K562 (cell line): Measurements from ENCODE around the gene HOXC4. TPM values are rescaled to one million over a fixed set of nuclear protein-coding genes. Genes with fewer than 3 reads are reported as not detected.

Experiments used
- ATAC-seq: fragments of 200-7000 bp; cut with Tn5 transposase; 3 replicates; pipeline ENCODE4 v1.9.1; 2020; ENCODE audit warnings: moderate library complexity
- BruUV-seq: library from RNA; stranded (reverse); fragments of 400-500 nt; replicated peaks from 2 replicates; lab custom pipeline; 2021; lab: Mats Ljungman, UMichigan
- CTCF ChIA-PET: fragments of 300-600 bp; formaldehyde crosslinking; extraction: SDS; loops from one replicate; lab custom pipeline; 2021; ENCODE audit warnings: low intra/inter-chr PET ratio; lab: Yijun Ruan, JAX
- POLR2A ChIA-PET: fragments of 300-600, 350-650 bp; sonication (Branson Sonifier 250); formaldehyde crosslinking; extraction: SDS; loops from one replicate; lab custom pipeline; 2021; ENCODE audit warnings: antibody characterized with exemption, inconsistent platforms; lab: Yijun Ruan, JAX
- DNase-seq, 4 experiments: peaks; one replicate each; pipeline versions ENCODE4 v3.0.0 to v3.0.0-alpha.2; 2011 to 2018; ENCODE audit warnings: low spot score in 3 of 4, mixed read lengths in 3 of 4; ENCODE audit errors: extremely low read depth in 1 of 4
- FAIRE-seq: peaks from 2 replicates; lab custom pipeline; 2011; peaks lifted over from hg19 to GRCh38; lab: Jason Lieb, UNC
- H2AFZ ChIP-seq: 2 replicates; pipeline ENCODE4 v1.6.0; 2011; ENCODE audit warnings: low read depth, low read length, control low read depth, inconsistent platforms
- H3K27ac ChIP-seq: fragments of 200-600 bp; 3 replicates; pipeline ENCODE4 v1.8.0; 2011; ENCODE audit warnings: low read depth, mild to moderate bottlenecking, control low read depth, inconsistent platforms, low read length, moderate library complexity, mixed read lengths; ENCODE audit errors: extremely low read depth
- H3K27me3 ChIP-seq, 2 experiments: fragments of 300-600 bp in 1 of 2; 2 replicates in 1 of 2; 3 replicates in 1 of 2; pipeline versions ENCODE4 v1.6.0 to v1.8.0; 2011; ENCODE audit warnings: inconsistent platforms in 2 of 2, low read length in 2 of 2, mild to moderate bottlenecking in 1 of 2, mixed read lengths in 1 of 2, moderate library complexity in 1 of 2; ENCODE audit not compliant: control insufficient read depth in 2 of 2, insufficient read depth in 2 of 2
- H3K36me3 ChIP-seq: fragments of 300-600 bp; 3 replicates; pipeline ENCODE4 v1.8.0; 2011; ENCODE audit warnings: mild to moderate bottlenecking, low read length, inconsistent platforms; ENCODE audit not compliant: control insufficient read depth, insufficient read depth
- H3K4me1 ChIP-seq, 2 experiments: fragments of 200-600 bp in 1 of 2; replicated peaks in 1 of 2; 2 replicates in 1 of 2; 3 replicates in 1 of 2; pipeline versions ENCODE4 v1.5.1 to v1.8.0; 2011; ENCODE audit warnings: inconsistent platforms in 2 of 2, low read length in 2 of 2, mild to moderate bottlenecking in 1 of 2, mixed read lengths in 1 of 2, moderate library complexity in 1 of 2; ENCODE audit not compliant: control insufficient read depth in 2 of 2, insufficient read depth in 2 of 2
- H3K4me2 ChIP-seq: 2 replicates; pipeline ENCODE4 v1.6.1; 2011; ENCODE audit warnings: low read length, control low read depth, inconsistent platforms, mixed read lengths; ENCODE audit not compliant: insufficient read depth
- H3K4me3 ChIP-seq: fragments of 200-600 bp; sonication (generic), shearing (Covaris generic); 2 replicates; pipeline ENCODE4 v1.5.1; 2016; ENCODE audit warnings: control low read depth, inconsistent platforms
- H3K79me2 ChIP-seq: fragments of 200-600 bp; 3 replicates; pipeline ENCODE4 v1.8.0; 2011; ENCODE audit warnings: low read length, inconsistent platforms; ENCODE audit not compliant: control insufficient read depth, insufficient read depth
- H3K9ac ChIP-seq, 2 experiments: 2 replicates each; pipeline versions ENCODE4 v1.6.0 to v1.6.1; 2011; ENCODE audit warnings: low read depth in 2 of 2, low read length in 2 of 2, control low read depth in 1 of 2, inconsistent platforms in 1 of 2, mild to moderate bottlenecking in 1 of 2, mixed read lengths in 1 of 2; ENCODE audit not compliant: insufficient read depth in 1 of 2
- H3K9me1 ChIP-seq: one replicate; pipeline ENCODE4 v1.6.0; 2011; ENCODE audit warnings: inconsistent platforms, mild to moderate bottlenecking, low read length, moderate library complexity; ENCODE audit not compliant: control insufficient read depth, insufficient read depth
- H3K9me3 ChIP-seq: replicated peaks from 2 replicates; pipeline ENCODE4 v1.5.1; 2011; ENCODE audit warnings: low read depth, low read length, inconsistent platforms; ENCODE audit not compliant: control insufficient read depth, insufficient read depth
- H4K20me1 ChIP-seq: replicated peaks from 2 replicates; pipeline ENCODE4 v1.6.1; 2011; ENCODE audit warnings: low read length, inconsistent platforms, mixed read lengths; ENCODE audit not compliant: control insufficient read depth, insufficient read depth
- ARID3A ChIP-seq: IDR thresholded peaks from 2 replicates; pipeline ENCODE4 v1.6.1; 2012; ENCODE audit warnings: low read depth, low read length, improper control_type of control experiment, borderline replicate concordance
- BCLAF1 ChIP-seq, 2 experiments: fragments of 450-650 bp in 1 of 2; IDR thresholded peaks; 2 replicates each; pipeline ENCODE4 v1.6.1; 2011 to 2017; ENCODE audit warnings: low read depth in 2 of 2, antibody characterized with exemption in 1 of 2, borderline replicate concordance in 1 of 2, low read length in 1 of 2, mild to moderate bottlenecking in 1 of 2, mixed read lengths in 1 of 2; ENCODE audit not compliant: control insufficient read depth in 1 of 2
- GABPB2 ChIP-seq: fragments of 250-450 bp; sonication (Bioruptor Pico); conservative IDR thresholded peaks from 2 replicates; pipeline ENCODE4 v1.5.1; 2021; ENCODE audit warnings: mild to moderate bottlenecking
- HDGF ChIP-seq: fragments of 450-650 bp; IDR thresholded peaks from 2 replicates; pipeline ENCODE4 v1.6.1; 2016
- POLR2AphosphoS2 ChIP-seq: IDR thresholded peaks from 2 replicates; pipeline ENCODE4 v1.6.1; 2012; ENCODE audit warnings: low read length, improper control_type of control experiment
- RAD21 ChIP-seq, 2 experiments: fragments of 250-450 bp in 1 of 2; fragments of 450-650 bp in 1 of 2; sonication (Bioruptor Pico) in 1 of 2; formaldehyde crosslinking in 1 of 2; IDR thresholded peaks in 1 of 2; conservative IDR thresholded peaks in 1 of 2; 2 replicates each; pipeline versions ENCODE4 v1.4.0 to v1.8.0; 2020 to 2022; ENCODE audit warnings: mild to moderate bottlenecking in 2 of 2, moderate library complexity in 1 of 2
- WGBS: fragments of 100-300 bp; shearing (Covaris generic); methylation state at CpG from one replicate; pipeline ENCODE4 v1.1.6; 2016; ENCODE audit warnings: low coverage, mixed read lengths; ENCODE audit not compliant: insufficient coverage; ENCODE audit errors: missing lambda C conversion rate; 5-methylcytosine and 5-hydroxymethylcytosine counted together
- in situ Hi-C: fragments of 300-500 bp; cut with MboI; formaldehyde crosslinking; loops from 4 replicates; pipeline ENCODE4 v1.15.0; 2018; ENCODE audit warnings: inconsistent platforms, mixed read lengths
- intact Hi-C: fragments of 100-400 bp; cut with micrococcal nuclease; formaldehyde crosslinking; loops from 2 replicates; pipeline ENCODE4 v1.14.2; 2022
- polyA plus RNA-seq, 8 experiments: library from polyadenylated mRNA; depleted of rRNA in 4 of 8; stranded (reverse) in 5 of 8; unstranded in 3 of 8; fragments of >200 nt; fragmentation: Nextera tagmentation in 2 of 8; fragmentation: Illumina TruSeq in 1 of 8; extraction: Ambion mirVana in 2 of 8; extraction: Trizol in 1 of 8; gene quantifications; 2 replicates each; pipeline versions ENCODE4 v1.2.1 to v1.2.3, GENCODE V29; 2011 to 2014; ENCODE audit warnings: inconsistent platforms in 1 of 8, missing spikeins in 1 of 8
- total RNA-seq, 7 experiments: library from RNA; depleted of rRNA in 6 of 7; stranded (reverse); fragments of >200 nt in 6 of 7; fragmentation: Illumina TruSeq in 2 of 7; extraction: Trizol in 2 of 7; gene quantifications; 2 replicates each; pipeline versions ENCODE4 v1.2.1 to v1.2.3, GENCODE V29; 2011 to 2021; ENCODE audit warnings: low replicate concordance in 1 of 7
- TF ChIP-seq, protein P1 (sequence below), 3 experiments: IDR thresholded peaks in 2 of 3; conservative IDR thresholded peaks in 1 of 3; 2 replicates each; pipeline ENCODE4 v1.5.1; 2011 to 2012; ENCODE audit warnings: low read length in 3 of 3, mild to moderate bottlenecking in 3 of 3, control low read depth in 2 of 3, improper control_type of control experiment in 1 of 3, inconsistent platforms in 1 of 3, low read depth in 1 of 3, mixed read lengths in 1 of 3, moderate library complexity in 1 of 3; ENCODE audit not compliant: insufficient read depth in 2 of 3
- TF ChIP-seq, protein P2 (sequence below): IDR thresholded peaks from 3 replicates; pipeline ENCODE4 v1.6.1; 2011; ENCODE audit warnings: borderline replicate concordance, mild to moderate bottlenecking; ENCODE audit not compliant: insufficient read length, insufficient read depth

HOXC4 gene
- total and polyA plus RNA-seq, 9 of the 15 experiments (the other 6 are each of a cell fraction or from before 2014, with no cell fraction given), result 0.06 to 1.5 (median 0.44) TPM; not detected in 1

- TF ChIP-seq, protein P1, sequence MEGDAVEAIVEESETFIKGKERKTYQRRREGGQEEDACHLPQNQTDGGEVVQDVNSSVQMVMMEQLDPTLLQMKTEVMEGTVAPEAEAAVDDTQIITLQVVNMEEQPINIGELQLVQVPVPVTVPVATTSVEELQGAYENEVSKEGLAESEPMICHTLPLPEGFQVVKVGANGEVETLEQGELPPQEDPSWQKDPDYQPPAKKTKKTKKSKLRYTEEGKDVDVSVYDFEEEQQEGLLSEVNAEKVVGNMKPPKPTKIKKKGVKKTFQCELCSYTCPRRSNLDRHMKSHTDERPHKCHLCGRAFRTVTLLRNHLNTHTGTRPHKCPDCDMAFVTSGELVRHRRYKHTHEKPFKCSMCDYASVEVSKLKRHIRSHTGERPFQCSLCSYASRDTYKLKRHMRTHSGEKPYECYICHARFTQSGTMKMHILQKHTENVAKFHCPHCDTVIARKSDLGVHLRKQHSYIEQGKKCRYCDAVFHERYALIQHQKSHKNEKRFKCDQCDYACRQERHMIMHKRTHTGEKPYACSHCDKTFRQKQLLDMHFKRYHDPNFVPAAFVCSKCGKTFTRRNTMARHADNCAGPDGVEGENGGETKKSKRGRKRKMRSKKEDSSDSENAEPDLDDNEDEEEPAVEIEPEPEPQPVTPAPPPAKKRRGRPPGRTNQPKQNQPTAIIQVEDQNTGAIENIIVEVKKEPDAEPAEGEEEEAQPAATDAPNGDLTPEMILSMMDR (IDR thresholded peaks at IDR 0.05 in 2 of 3, conservative IDR thresholded peaks at IDR 0.05 in 1 of 3; ENCODE audit: insufficient read depth in 2 of 3, low read depth in 1 of 3, low read length in 3 of 3), result no peak
These were observed 34.4 kb upstream of the HOXC4 start (continued) for GRCh38 chr12:54019091-54019811.

GRCh38 chr12:54019924-54020590 lies 33.6 kb upstream of the HOXC4 start:
- no peak for ATAC-seq
- Histone ChIP-seq H3K36me3 (no peaks in the 10 kb centered on the region), H3K4me2 (no peak overlapping the region), H3K27me3 (no peaks in the 10 kb centered on the region), H3K9me3 (no peaks in the 10 kb centered on the region), H3K9me1 (no peaks in the 10 kb centered on the region), H2AFZ (no peak overlapping the region), H4K20me1 (no peaks in the 10 kb centered on the region), H3K9ac (peak overlapping the region in 1 of 2 experiments; percentile 7; a peak in 1 of 4 replicates), H3K79me2 (peaks cover 3% of the 10 kb centered on the region; the same call in 2 of the 3 replicates), H3K4me3 (no peak overlapping the region), H3K4me1 (peaks cover 10 to 49% of the 10 kb centered on the region in 2 experiments), H3K27ac (peak overlapping the region; percentile 71; the same call in 2 of the 3 replicates)
- in situ Hi-C loops, result loop anchor here (10.0 kb wide), 1 partner anchor 175 kb away; no protein-coding TSS in a partner anchor
- ChIA-PET POLR2A (no interaction called here), CTCF (interaction anchor here (0.8 kb wide), 1 partner anchor 14 kb away, joined by 3 read pairs; no protein-coding TSS in a partner anchor)
- WGBS, result 62% methylated on average over 9 of the region's 10 CpGs
- no peak for FAIRE-seq
- no TSS peak for BruUV-seq
- DNase-seq, result no peak
- intact Hi-C loops, result loop anchor here (10.0 kb wide), 1 partner anchor 275 kb away; no protein-coding TSS in a partner anchor
- TF ChIP-seq POLR2AphosphoS2 (no peak), HDGF (no peak), BCLAF1 (IDR thresholded peaks at IDR 0.05; ENCODE audit: borderline replicate concordance in 1 of 2, control insufficient read depth in 1 of 2, low read depth in 2 of 2, low read length in 1 of 2) (no peak), GABPB2 (no peak), RAD21 (CRISPR knock-in tag; conservative IDR thresholded peaks at IDR 0.05 in 1 of 2, IDR thresholded peaks at IDR 0.05 in 1 of 2) (no peak), ARID3A (no peak)
- TF ChIP-seq, protein P2, sequence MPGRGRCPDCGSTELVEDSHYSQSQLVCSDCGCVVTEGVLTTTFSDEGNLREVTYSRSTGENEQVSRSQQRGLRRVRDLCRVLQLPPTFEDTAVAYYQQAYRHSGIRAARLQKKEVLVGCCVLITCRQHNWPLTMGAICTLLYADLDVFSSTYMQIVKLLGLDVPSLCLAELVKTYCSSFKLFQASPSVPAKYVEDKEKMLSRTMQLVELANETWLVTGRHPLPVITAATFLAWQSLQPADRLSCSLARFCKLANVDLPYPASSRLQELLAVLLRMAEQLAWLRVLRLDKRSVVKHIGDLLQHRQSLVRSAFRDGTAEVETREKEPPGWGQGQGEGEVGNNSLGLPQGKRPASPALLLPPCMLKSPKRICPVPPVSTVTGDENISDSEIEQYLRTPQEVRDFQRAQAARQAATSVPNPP, result no peak
